K562 (cell line): ENCODE measurements around the gene HPF1. TPM values are rescaled to one million over a fixed set of nuclear protein-coding genes. Genes with fewer than 3 reads are reported as not detected.
"Not testable (repeated sequence)": the region's sequence is repeated elsewhere in the genome, so short reads cannot be mapped to it uniquely, and the experiment has no call there.

Experiments
- ATAC-seq: fragments of 200-7000 bp; cut with Tn5 transposase; 3 replicates; pipeline ENCODE4 v1.9.1; 2020; ENCODE audit warnings: moderate library complexity
- BruUV-seq: library from RNA; stranded (reverse); fragments of 400-500 nt; replicated peaks from 2 replicates; lab custom pipeline; 2021; lab: Mats Ljungman, UMichigan
- CTCF ChIA-PET: fragments of 300-600 bp; formaldehyde crosslinking; extraction: SDS; loops from one replicate; lab custom pipeline; 2021; ENCODE audit warnings: low intra/inter-chr PET ratio; lab: Yijun Ruan, JAX
- POLR2A ChIA-PET: fragments of 300-600, 350-650 bp; sonication (Branson Sonifier 250); formaldehyde crosslinking; extraction: SDS; loops from one replicate; lab custom pipeline; 2021; ENCODE audit warnings: antibody characterized with exemption, inconsistent platforms; lab: Yijun Ruan, JAX
- DNase-seq, 4 experiments: peaks; one replicate each; pipeline versions ENCODE4 v3.0.0 to v3.0.0-alpha.2; 2011 to 2018; ENCODE audit warnings: low spot score in 3 of 4, mixed read lengths in 3 of 4; ENCODE audit errors: extremely low read depth in 1 of 4
- FAIRE-seq: peaks from 2 replicates; lab custom pipeline; 2011; peaks lifted over from hg19 to GRCh38; lab: Jason Lieb, UNC
- H2AFZ ChIP-seq: 2 replicates; pipeline ENCODE4 v1.6.0; 2011; ENCODE audit warnings: low read depth, low read length, control low read depth, inconsistent platforms
- H3K27ac ChIP-seq: fragments of 200-600 bp; 3 replicates; pipeline ENCODE4 v1.8.0; 2011; ENCODE audit warnings: low read depth, mild to moderate bottlenecking, control low read depth, inconsistent platforms, low read length, moderate library complexity, mixed read lengths; ENCODE audit errors: extremely low read depth
- H3K27me3 ChIP-seq, 2 experiments: fragments of 300-600 bp in 1 of 2; 2 replicates in 1 of 2; 3 replicates in 1 of 2; pipeline versions ENCODE4 v1.6.0 to v1.8.0; 2011; ENCODE audit warnings: inconsistent platforms in 2 of 2, low read length in 2 of 2, mild to moderate bottlenecking in 1 of 2, mixed read lengths in 1 of 2, moderate library complexity in 1 of 2; ENCODE audit not compliant: control insufficient read depth in 2 of 2, insufficient read depth in 2 of 2
- H3K36me3 ChIP-seq: fragments of 300-600 bp; 3 replicates; pipeline ENCODE4 v1.8.0; 2011; ENCODE audit warnings: mild to moderate bottlenecking, low read length, inconsistent platforms; ENCODE audit not compliant: control insufficient read depth, insufficient read depth
- H3K4me1 ChIP-seq, 2 experiments: fragments of 200-600 bp in 1 of 2; replicated peaks in 1 of 2; 2 replicates in 1 of 2; 3 replicates in 1 of 2; pipeline versions ENCODE4 v1.5.1 to v1.8.0; 2011; ENCODE audit warnings: inconsistent platforms in 2 of 2, low read length in 2 of 2, mild to moderate bottlenecking in 1 of 2, mixed read lengths in 1 of 2, moderate library complexity in 1 of 2; ENCODE audit not compliant: control insufficient read depth in 2 of 2, insufficient read depth in 2 of 2
- H3K4me2 ChIP-seq: 2 replicates; pipeline ENCODE4 v1.6.1; 2011; ENCODE audit warnings: low read length, control low read depth, inconsistent platforms, mixed read lengths; ENCODE audit not compliant: insufficient read depth
- H3K4me3 ChIP-seq: fragments of 200-600 bp; sonication (generic), shearing (Covaris generic); 2 replicates; pipeline ENCODE4 v1.5.1; 2016; ENCODE audit warnings: control low read depth, inconsistent platforms
- H3K79me2 ChIP-seq: fragments of 200-600 bp; 3 replicates; pipeline ENCODE4 v1.8.0; 2011; ENCODE audit warnings: low read length, inconsistent platforms; ENCODE audit not compliant: control insufficient read depth, insufficient read depth
- H3K9ac ChIP-seq, 2 experiments: 2 replicates each; pipeline versions ENCODE4 v1.6.0 to v1.6.1; 2011; ENCODE audit warnings: low read depth in 2 of 2, low read length in 2 of 2, control low read depth in 1 of 2, inconsistent platforms in 1 of 2, mild to moderate bottlenecking in 1 of 2, mixed read lengths in 1 of 2; ENCODE audit not compliant: insufficient read depth in 1 of 2
- H3K9me1 ChIP-seq: one replicate; pipeline ENCODE4 v1.6.0; 2011; ENCODE audit warnings: inconsistent platforms, mild to moderate bottlenecking, low read length, moderate library complexity; ENCODE audit not compliant: control insufficient read depth, insufficient read depth
- H3K9me3 ChIP-seq: replicated peaks from 2 replicates; pipeline ENCODE4 v1.5.1; 2011; ENCODE audit warnings: low read depth, low read length, inconsistent platforms; ENCODE audit not compliant: control insufficient read depth, insufficient read depth
- H4K20me1 ChIP-seq: replicated peaks from 2 replicates; pipeline ENCODE4 v1.6.1; 2011; ENCODE audit warnings: low read length, inconsistent platforms, mixed read lengths; ENCODE audit not compliant: control insufficient read depth, insufficient read depth
- CHD2 ChIP-seq: IDR thresholded peaks from 2 replicates; pipeline ENCODE4 v1.6.1; 2011; ENCODE audit warnings: low read depth, low read length
- ELF1 ChIP-seq: fragments of 200-800 bp; sonication (Bioruptor generic); IDR thresholded peaks from 2 replicates; pipeline ENCODE4 v1.6.1; 2016; ENCODE audit warnings: missing genetic modification characterization, missing compliant biosample characterization
- ILF3 ChIP-seq: fragments of 450-650 bp; IDR thresholded peaks from 2 replicates; pipeline ENCODE4 v1.6.1; 2018; ENCODE audit warnings: antibody characterized with exemption, mild to moderate bottlenecking, moderate library complexity, borderline replicate concordance
- L3MBTL2 ChIP-seq: fragments of 450-650 bp; IDR thresholded peaks from 2 replicates; pipeline ENCODE4 v1.6.1; 2016; ENCODE audit warnings: mild to moderate bottlenecking, moderate library complexity
- POLR2B ChIP-seq: fragments of 450-650 bp; IDR thresholded peaks from 2 replicates; pipeline ENCODE4 v1.6.1; 2018; ENCODE audit warnings: low read depth; ENCODE audit not compliant: partially characterized antibody
- SAFB2 ChIP-seq: fragments of 200-400 bp; formaldehyde crosslinking; IDR thresholded peaks from 2 replicates; pipeline ENCODE4 v1.6.1; 2018; ENCODE audit warnings: borderline replicate concordance, low read length, low read depth, moderate library complexity; ENCODE audit not compliant: severe bottlenecking
- SREBF2 ChIP-seq: sonication (generic); formaldehyde crosslinking; IDR thresholded peaks from 2 replicates; pipeline ENCODE4 v1.4.0; 2020; ENCODE audit warnings: mild to moderate bottlenecking, missing genetic modification reagents
- ZNF3 ChIP-seq: fragments of 250-450 bp; sonication (Bioruptor Pico); IDR thresholded peaks from 2 replicates; pipeline ENCODE4 v1.5.0; 2021; ENCODE audit warnings: mild to moderate bottlenecking, moderate library complexity
- WGBS: fragments of 100-300 bp; shearing (Covaris generic); methylation state at CpG from one replicate; pipeline ENCODE4 v1.1.6; 2016; ENCODE audit warnings: low coverage, mixed read lengths; ENCODE audit not compliant: insufficient coverage; ENCODE audit errors: missing lambda C conversion rate; 5-methylcytosine and 5-hydroxymethylcytosine counted together
- in situ Hi-C: fragments of 300-500 bp; cut with MboI; formaldehyde crosslinking; loops from 4 replicates; pipeline ENCODE4 v1.15.0; 2018; ENCODE audit warnings: inconsistent platforms, mixed read lengths
- intact Hi-C: fragments of 100-400 bp; cut with micrococcal nuclease; formaldehyde crosslinking; loops from 2 replicates; pipeline ENCODE4 v1.14.2; 2022
- polyA plus RNA-seq, 8 experiments: library from polyadenylated mRNA; depleted of rRNA in 4 of 8; stranded (reverse) in 5 of 8; unstranded in 3 of 8; fragments of >200 nt; fragmentation: Nextera tagmentation in 2 of 8; fragmentation: Illumina TruSeq in 1 of 8; extraction: Ambion mirVana in 2 of 8; extraction: Trizol in 1 of 8; gene quantifications; 2 replicates each; pipeline versions ENCODE4 v1.2.1 to v1.2.3, GENCODE V29; 2011 to 2014; ENCODE audit warnings: inconsistent platforms in 1 of 8, missing spikeins in 1 of 8
- total RNA-seq, 7 experiments: library from RNA; depleted of rRNA in 6 of 7; stranded (reverse); fragments of >200 nt in 6 of 7; fragmentation: Illumina TruSeq in 2 of 7; extraction: Trizol in 2 of 7; gene quantifications; 2 replicates each; pipeline versions ENCODE4 v1.2.1 to v1.2.3, GENCODE V29; 2011 to 2021; ENCODE audit warnings: low replicate concordance in 1 of 7
- TF ChIP-seq, protein P1 (sequence below): fragments of 450-650 bp; IDR thresholded peaks from 2 replicates; pipeline ENCODE4 v1.6.1; 2016
- TF ChIP-seq, protein P2 (sequence below): sonication (generic); formaldehyde crosslinking; IDR thresholded peaks from 2 replicates; pipeline ENCODE4 v1.8.0; 2022; ENCODE audit warnings: mild to moderate bottlenecking, missing genetic modification reagents

Gene HPF1
- total and polyA plus RNA-seq, 9 of the 15 experiments (the other 6 are each of a cell fraction or from before 2014, with no cell fraction given) = 21.2 to 89.4 (median 35.2) TPM

DNA sequence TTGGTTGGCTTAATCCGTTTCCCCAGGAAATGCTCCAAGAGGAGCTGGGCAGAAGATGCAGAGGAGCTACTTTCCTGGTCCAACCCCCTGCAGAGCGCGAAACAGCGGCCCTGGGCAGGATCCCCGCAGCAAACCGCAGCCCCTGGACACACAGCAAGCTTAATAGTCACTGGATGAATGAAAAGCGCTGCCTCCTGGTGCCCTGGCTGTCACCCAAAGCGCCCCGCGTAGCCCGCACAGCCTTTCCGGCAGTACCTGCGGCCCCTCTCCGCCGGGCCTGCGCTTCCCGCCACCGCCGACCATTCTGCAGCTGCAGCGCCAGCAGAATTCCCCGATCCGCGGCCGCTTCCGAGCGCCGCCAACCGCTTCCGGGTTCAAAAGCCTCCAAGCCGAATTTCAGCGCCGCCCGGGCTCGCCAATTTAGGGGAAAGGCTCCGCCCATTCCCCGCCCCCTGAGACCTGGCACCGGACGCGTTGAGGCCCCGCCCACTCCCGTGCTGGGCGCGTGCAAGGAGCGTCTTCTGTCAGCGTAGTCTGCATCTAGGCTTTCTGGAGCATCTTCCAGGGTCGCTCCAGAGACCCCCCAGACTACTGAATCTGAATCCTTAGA, at the start of gene HPF1 (continued):
- TF ChIP-seq, protein P1, sequence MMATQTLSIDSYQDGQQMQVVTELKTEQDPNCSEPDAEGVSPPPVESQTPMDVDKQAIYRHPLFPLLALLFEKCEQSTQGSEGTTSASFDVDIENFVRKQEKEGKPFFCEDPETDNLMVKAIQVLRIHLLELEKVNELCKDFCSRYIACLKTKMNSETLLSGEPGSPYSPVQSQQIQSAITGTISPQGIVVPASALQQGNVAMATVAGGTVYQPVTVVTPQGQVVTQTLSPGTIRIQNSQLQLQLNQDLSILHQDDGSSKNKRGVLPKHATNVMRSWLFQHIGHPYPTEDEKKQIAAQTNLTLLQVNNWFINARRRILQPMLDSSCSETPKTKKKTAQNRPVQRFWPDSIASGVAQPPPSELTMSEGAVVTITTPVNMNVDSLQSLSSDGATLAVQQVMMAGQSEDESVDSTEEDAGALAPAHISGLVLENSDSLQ = no peak
- TF ChIP-seq SAFB2 (no peak), ELF1 (tag) (peak; percentile 91), POLR2B (peak; percentile 43), ILF3 (no peak), L3MBTL2 (peak; percentile 61; the same call in 1 of the 2 replicates), SREBF2 (CRISPR knock-in tag) (no peak), ZNF3 (no peak), CHD2 (no peak)
- TF ChIP-seq, protein P2, sequence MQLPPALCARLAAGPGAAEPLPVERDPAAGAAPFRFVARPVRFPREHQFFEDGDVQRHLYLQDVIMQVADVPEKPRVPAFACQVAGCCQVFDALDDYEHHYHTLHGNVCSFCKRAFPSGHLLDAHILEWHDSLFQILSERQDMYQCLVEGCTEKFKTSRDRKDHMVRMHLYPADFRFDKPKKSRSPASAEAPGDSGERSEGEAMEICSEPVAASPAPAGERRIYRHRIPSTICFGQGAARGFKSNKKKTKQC (CRISPR knock-in tag) = no peak
- TF ChIP-seq, all 486 proteins: peak for 89

DNA sequence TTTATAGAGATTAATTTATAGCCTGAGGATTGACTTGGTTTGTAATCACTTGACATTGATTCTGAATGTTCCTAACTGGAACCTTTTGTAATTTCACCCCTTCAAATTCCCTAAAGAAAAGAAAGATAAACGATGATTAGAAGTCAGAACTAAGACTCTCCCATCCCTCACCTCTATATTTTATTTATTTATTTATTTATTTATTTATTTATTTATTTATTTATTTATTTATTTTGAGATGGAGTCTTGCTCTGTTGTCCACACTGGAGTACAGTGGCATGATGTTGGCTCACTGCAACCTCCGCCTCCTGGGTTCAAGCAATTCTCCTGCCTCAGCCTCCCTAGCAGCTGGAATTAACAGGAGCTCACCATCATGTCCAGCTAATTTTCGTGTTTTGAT, 49.0 kb upstream of the HPF1 start:
- H3K27me3 ChIP-seq, H2AFZ ChIP-seq, DNase-seq, H3K27ac ChIP-seq, H3K9me3 ChIP-seq, H3K9me1 ChIP-seq, intact Hi-C loops, H4K20me1 ChIP-seq, H3K4me3 ChIP-seq, H3K9ac ChIP-seq, POLR2A ChIA-PET, FAIRE-seq, H3K4me2 ChIP-seq, BruUV-seq, CTCF ChIA-PET, H3K36me3 ChIP-seq, ATAC-seq, H3K79me2 ChIP-seq, H3K4me1 ChIP-seq: not testable (repeated sequence)
- WGBS = 2% methylated on average over 3 of the region's 3 CpGs
- in situ Hi-C loops = loop anchor here (5.0 kb wide), 1 partner anchor 236 kb away; no protein-coding TSS in a partner anchor
